HAP-1 (cell line): ENCODE measurements around the gene SLC37A2.
A peak's percentile ranks its signal among the peaks of the same experiment; 100 is the strongest.

Source experiments
- DNase-seq, 2 experiments: peaks; one replicate each; pipeline ENCODE4 v3.0.0-alpha.2; 2016 to 2020; ENCODE audit warnings: low spot score in 2 of 2
- H3K27me3 ChIP-seq: fragments of 250-450 bp; sonication (Bioruptor Pico); 2 replicates; pipeline ENCODE4 v1.5.1; 2020; ENCODE audit warnings: low read depth, mild to moderate bottlenecking, moderate library complexity
- H3K36me3 ChIP-seq: fragments of 250-450 bp; sonication (Bioruptor Pico); replicated peaks from 2 replicates; pipeline ENCODE4 v1.5.1; 2020; ENCODE audit warnings: mild to moderate bottlenecking
- H3K4me1 ChIP-seq: fragments of 250-450 bp; sonication (Bioruptor Pico); 2 replicates; pipeline ENCODE4 v1.5.1; 2020; ENCODE audit warnings: mild to moderate bottlenecking
- H3K4me3 ChIP-seq: fragments of 250-450 bp; sonication (Bioruptor Pico); 2 replicates; pipeline ENCODE4 v1.5.1; 2020; ENCODE audit warnings: mild to moderate bottlenecking, moderate library complexity
- H3K9me3 ChIP-seq: fragments of 250-450 bp; sonication (Bioruptor Pico); 2 replicates; pipeline ENCODE4 v1.5.1; 2020; ENCODE audit warnings: mild to moderate bottlenecking, moderate library complexity
- in situ Hi-C: fragments of 300-500 bp; cut with MboI; formaldehyde crosslinking; loops from 3 replicates; pipeline ENCODE4 v1.14.3; 2020; ENCODE audit warnings: low sequenced_read_pairs, inconsistent platforms, mixed read lengths

Gene SLC37A2

DNA sequence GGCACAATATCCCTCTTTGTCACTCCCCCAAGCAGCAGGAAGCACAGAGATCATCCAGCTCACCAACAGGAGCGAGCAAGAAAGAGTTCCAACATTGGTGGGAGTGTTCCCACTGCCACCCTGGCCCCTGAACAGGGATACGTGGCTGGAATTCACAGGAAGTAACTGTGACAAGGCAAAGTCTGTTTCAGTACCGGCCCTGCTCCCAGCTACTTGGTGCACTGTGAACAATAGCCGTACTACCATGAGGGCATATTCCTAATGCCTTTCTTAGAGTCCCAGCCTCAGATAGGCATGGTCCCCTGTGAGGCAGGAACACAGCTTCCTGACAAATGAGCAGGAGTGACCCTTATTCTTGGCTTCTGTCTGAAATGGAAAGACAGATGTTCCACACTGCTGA lies 1.8 kb upstream of the SLC37A2 start:
- peaks cover 4% of the 10 kb centered on the region; the same call in 1 of the 2 replicates for H3K27me3 ChIP-seq
- H3K9me3 ChIP-seq, result no peaks in the 10 kb centered on the region
- H3K4me1 ChIP-seq, result no peaks in the 10 kb centered on the region; the same call in 1 of the 2 replicates
- no peak overlapping the region for H3K4me3 ChIP-seq
- no peak for DNase-seq
- no peaks in the 10 kb centered on the region for H3K36me3 ChIP-seq
- in situ Hi-C loops, result no loop called here

DNA sequence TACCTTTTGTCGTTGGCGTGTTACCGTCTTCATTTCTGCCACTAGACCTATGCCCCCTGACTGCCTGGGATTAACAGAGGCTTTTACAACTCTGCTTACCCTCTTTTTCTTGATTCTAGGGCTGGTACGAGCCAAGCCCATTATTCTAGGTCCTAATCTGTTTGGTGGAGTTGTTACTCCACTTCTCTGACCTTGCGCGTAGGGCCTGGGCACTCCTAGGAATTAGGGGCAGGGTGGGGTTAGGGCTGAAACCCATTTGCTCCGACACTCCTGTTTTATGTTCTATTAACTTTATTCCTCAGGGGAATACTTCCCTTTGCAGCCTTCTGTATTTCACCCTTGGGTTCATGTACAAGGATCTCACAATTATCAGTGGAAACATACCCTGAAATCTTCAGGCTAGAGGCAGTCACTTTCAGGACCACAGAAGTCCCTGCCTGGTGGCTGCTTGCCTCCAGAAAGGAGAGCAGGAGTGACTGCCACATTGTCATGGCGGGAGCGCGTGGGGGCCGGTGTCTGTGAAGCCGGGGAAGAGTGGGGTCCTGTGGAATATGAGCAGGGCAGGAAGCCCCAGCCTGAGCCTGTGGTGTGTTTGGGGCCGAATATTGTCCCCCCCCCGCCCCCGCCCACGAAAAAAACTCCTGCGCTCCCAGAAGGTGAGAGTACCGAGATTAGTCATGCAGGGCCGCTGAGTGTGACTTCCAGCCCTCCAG lies 731 bp upstream of the SLC37A2 start:
- DNase-seq, result no peak
- H3K4me3 ChIP-seq, result peak overlapping the region; percentile 35
- no peaks in the 10 kb centered on the region; the same call in 1 of the 2 replicates for H3K4me1 ChIP-seq
- in situ Hi-C loops, result no loop called here
- no peaks in the 10 kb centered on the region for H3K9me3 ChIP-seq
- no peaks in the 10 kb centered on the region for H3K36me3 ChIP-seq
- peaks cover 4% of the 10 kb centered on the region; the same call in 1 of the 2 replicates for H3K27me3 ChIP-seq

DNA sequence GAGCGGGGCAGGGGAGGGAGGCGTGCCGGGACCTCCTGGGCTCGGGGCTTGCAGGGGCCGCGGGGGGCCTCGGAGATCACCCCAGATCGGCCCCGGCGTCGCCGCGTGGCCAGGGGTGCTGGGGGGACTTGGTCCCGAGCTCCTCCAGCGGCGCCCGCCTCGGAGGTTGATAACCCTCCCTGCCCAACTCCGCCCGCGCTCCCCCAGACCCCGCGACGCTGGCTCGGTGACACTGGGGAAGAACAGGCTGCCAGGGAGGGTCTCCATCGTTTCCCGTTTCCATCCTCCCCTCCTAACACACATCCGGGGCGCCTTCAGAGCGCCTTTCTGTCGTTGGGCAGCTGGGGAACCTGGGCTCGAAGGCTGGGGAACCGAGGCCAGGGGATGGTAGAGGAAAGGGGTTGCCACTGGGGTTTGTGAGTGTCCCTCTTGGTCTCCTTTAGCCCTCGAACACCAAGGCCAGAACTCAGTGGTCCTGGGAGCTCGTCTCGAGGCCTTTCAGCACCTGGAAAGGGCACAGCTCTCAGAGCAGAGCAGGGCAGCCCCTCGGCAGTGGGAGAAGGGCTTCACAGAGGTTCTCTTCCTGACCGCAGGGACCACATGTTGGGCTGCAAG lies 431 bp downstream of the SLC37A2 start:
- in situ Hi-C loops, result no loop called here
- H3K4me3 ChIP-seq, result peak overlapping the region; percentile 35
- DNase-seq, result no peak
- H3K9me3 ChIP-seq, result no peaks in the 10 kb centered on the region
- no peaks in the 10 kb centered on the region for H3K36me3 ChIP-seq
- H3K27me3 ChIP-seq, result peaks cover 4% of the 10 kb centered on the region; the same call in 1 of the 2 replicates
- no peaks in the 10 kb centered on the region; the same call in 1 of the 2 replicates for H3K4me1 ChIP-seq

DNA sequence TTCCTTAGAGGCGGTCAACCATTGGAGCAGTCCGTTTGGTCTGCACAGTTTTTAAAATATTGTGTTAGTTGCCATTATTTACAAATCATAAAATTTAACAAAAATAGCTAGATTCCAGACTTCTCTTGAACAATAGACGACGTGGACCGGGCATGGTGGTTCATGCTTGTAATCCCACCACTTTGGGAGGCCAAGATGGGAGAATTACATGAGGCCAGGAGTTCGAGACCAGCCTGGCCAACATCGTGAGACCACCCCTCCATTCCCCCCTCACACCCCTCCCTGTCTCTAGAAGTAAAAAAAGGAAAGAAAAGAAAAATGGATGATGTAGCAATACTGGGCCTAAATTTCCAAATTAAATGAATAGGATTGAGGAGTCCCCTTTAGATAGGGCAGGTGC lies 965 bp downstream of the SLC37A2 start:
- H3K27me3 ChIP-seq, result peaks cover 4% of the 10 kb centered on the region; the same call in 1 of the 2 replicates
- no peaks in the 10 kb centered on the region for H3K9me3 ChIP-seq
- no peak overlapping the region; the same call in 1 of the 2 replicates for H3K4me3 ChIP-seq
- H3K36me3 ChIP-seq, result no peaks in the 10 kb centered on the region
- no peaks in the 10 kb centered on the region; the same call in 1 of the 2 replicates for H3K4me1 ChIP-seq
- in situ Hi-C loops, result no loop called here
- no peak for DNase-seq

DNA sequence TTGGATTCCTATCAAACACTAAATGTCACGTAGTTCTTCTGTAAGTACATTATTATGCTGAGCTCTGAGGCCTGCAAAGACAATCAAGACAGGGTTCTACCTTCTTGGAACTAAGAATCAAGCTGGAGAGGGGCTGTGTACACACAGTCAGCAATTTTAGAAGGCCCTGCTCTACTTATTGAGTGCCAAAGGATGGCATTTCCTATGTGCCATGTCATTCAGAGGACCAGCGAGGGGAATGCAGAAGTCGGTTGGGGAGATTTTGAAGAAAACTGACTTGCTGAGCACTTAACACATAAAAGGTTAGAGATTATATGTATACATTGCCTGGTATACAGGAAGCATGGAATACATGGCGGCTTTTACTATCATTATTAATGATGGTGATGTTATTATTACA lies 5.3 kb downstream of the SLC37A2 start:
- Histone ChIP-seq H3K36me3 (no peaks in the 10 kb centered on the region), H3K4me3 (no peak overlapping the region), H3K4me1 (no peaks in the 10 kb centered on the region; the same call in 1 of the 2 replicates), H3K9me3 (no peaks in the 10 kb centered on the region), H3K27me3 (peaks cover 4% of the 10 kb centered on the region; the same call in 1 of the 2 replicates)
- in situ Hi-C loops, result no loop called here
- no peak for DNase-seq

DNA sequence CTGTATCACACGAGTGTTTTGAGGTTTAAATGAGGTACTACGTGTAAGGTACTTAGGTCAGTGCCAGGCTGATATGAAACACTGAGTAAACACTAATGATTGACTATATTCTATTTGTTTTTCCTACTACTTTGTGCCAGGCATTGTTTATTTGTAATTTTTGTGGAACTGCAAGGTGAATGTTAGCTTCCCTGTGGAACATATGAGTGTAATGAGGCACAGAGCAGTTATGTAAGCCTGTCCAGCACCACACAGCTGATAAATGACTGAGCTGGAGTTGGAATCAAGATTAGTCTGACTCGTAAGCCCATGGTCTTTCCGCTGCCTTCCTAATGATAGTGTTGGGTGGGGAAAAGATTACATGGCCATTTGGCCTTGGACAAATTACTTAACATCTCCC lies 5.9 kb downstream of the SLC37A2 start:
- in situ Hi-C loops, result no loop called here
- no peak overlapping the region for H3K4me3 ChIP-seq
- no peaks in the 10 kb centered on the region for H3K4me1 ChIP-seq
- no peak for DNase-seq
- no peaks in the 10 kb centered on the region for H3K36me3 ChIP-seq
- peaks cover 4% of the 10 kb centered on the region; the same call in 1 of the 2 replicates for H3K27me3 ChIP-seq
- no peaks in the 10 kb centered on the region for H3K9me3 ChIP-seq

DNA sequence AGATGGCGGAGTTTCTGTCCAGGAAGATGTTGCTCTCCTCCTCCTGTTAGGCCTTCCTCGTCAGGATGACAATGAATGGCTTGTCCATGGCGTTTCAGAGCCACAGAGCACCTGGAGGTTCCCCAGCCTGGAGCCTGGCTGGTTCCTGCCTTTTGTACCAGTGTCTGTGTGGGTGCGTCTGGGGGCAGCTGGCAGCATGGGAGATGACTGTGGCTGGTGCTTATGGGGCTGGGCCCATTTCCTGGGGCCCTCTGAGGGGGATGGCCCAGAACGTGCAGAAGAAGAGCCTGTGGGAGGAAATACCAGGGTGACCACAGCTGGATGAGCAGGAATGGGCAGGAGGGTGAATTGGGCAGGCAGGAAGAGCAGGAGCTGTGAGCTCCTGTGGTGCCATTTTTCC lies 6.7 kb downstream of the SLC37A2 start:
- H3K9me3 ChIP-seq, result no peaks in the 10 kb centered on the region
- in situ Hi-C loops, result no loop called here
- peaks cover 4% of the 10 kb centered on the region; the same call in 1 of the 2 replicates for H3K27me3 ChIP-seq
- H3K4me1 ChIP-seq, result no peaks in the 10 kb centered on the region
- no peaks in the 10 kb centered on the region for H3K36me3 ChIP-seq
- H3K4me3 ChIP-seq, result no peak overlapping the region
- DNase-seq, result no peak

DNA sequence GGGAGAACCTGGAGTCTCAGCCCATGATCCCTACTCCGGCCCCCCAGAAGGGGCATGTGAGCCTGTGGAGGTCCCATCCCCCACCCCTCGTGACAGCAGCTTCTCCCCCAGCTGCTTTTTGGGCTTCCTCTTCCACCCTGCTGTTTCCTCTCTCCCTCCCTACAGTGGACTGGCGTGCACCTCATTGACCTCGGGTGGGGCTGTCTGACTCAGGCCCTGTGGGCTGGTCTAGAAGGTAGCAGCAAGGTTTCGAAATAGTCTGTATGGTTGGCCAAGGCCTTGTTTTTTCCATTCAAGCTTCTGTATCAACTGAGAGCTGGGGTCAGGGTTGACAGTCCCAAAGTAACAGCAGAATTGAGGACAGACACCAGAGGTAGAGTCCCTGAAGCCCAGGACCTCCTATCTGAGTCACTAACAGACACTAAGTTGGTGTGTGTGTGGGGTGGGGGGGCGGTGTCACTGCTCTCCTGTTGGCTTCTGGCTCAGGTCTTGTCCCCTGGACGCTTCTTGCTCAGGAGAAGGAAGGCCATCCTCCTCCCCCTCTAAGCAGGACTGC lies 7.7 kb downstream of the SLC37A2 start:
- H3K36me3 ChIP-seq, result no peaks in the 10 kb centered on the region
- DNase-seq, result no peak

DNA sequence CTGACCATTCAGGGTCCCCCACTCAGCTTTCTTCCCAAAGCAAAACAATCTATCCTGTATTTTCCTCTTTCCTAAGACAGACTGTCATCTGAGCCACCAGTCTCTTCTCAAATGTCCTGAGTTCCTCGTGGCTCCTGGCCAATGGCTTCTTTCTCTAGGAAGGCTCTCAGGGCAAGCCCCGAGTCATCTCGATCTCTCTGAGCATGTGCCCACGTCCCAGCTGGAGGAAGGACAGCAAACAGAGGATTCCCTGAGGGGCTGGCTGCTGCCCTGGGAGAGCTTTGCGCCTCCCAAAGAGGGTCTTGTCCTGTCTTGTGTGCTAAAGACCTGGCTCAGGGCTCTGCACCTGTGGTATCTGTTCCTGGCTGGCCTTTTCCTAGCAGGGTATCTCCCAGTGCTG lies 8.3 kb downstream of the SLC37A2 start:
- Histone ChIP-seq H3K9me3 (no peaks in the 10 kb centered on the region), H3K4me1 (no peaks in the 10 kb centered on the region), H3K36me3 (no peaks in the 10 kb centered on the region), H3K4me3 (no peak overlapping the region), H3K27me3 (no peaks in the 10 kb centered on the region)
- in situ Hi-C loops, result no loop called here
- no peak for DNase-seq

More for the DNA sequence above, 7.7 kb downstream of the SLC37A2 start:
- Histone ChIP-seq H3K4me3 (no peak overlapping the region), H3K9me3 (no peaks in the 10 kb centered on the region), H3K4me1 (no peaks in the 10 kb centered on the region), H3K27me3 (no peaks in the 10 kb centered on the region)
- in situ Hi-C loops, result no loop called here

DNA sequence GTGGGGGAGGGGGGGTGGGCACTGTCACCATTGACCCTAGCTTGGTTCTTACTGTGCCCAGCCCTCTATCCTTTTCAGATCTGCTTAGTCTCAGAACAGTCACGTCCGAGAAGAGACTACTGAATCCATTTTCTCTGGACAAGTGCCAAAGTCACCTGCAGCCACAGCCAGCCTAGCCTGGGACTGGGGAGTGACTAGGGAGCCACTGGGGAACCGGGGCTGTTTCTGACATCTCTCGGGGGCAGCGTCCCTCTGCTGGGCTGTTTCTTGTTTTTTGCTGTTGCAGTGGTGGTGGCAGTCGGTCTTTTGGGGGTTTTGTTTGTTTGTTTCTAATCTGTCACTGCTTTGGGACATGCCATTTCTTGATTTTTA lies 8.7 kb downstream of the SLC37A2 start:
- Histone ChIP-seq H3K4me3 (no peak overlapping the region), H3K27me3 (no peaks in the 10 kb centered on the region), H3K36me3 (no peaks in the 10 kb centered on the region), H3K9me3 (no peaks in the 10 kb centered on the region), H3K4me1 (no peaks in the 10 kb centered on the region)
- in situ Hi-C loops, result no loop called here
- no peak for DNase-seq

DNA sequence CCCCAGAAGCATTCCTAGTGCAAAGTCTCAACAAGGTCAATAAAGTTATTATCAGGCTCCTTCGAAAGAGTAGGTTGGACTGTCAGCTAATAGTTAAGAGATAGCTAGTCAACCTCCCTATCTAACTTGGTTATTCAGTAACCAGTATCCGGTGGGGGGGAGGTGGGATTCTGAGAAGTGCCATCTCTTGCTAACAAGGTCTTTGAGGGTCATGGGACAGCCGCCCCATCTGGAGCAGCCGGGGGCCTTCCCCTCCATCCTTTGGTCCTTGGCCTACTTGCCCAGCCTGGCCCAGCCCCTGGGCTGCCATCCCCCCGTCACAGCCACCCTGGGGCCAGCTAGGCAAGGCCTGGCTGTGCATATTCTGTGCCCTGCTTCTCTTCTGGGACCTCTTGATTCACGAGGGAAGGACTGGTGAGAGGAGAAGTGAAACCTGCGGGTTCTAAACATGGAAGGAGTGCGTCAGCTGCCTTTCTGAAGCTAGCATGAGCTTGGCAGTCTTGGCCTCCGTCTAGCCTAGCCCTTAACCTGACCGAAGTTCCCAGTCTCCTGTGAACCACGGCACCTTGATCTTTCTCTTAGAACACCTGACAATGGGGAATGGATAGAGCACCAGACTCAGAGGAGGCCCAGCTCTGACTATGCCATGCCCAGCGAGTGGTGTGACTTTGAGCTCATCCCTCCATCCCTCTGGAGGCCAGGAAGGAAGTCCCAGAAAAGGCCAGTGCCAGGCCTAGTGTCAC lies 9.3 kb downstream of the SLC37A2 start:
- no peak for DNase-seq
- H3K36me3 ChIP-seq, result no peaks in the 10 kb centered on the region
- H3K27me3 ChIP-seq, result no peaks in the 10 kb centered on the region
- H3K4me3 ChIP-seq, result no peak overlapping the region
- H3K9me3 ChIP-seq, result no peaks in the 10 kb centered on the region
- in situ Hi-C loops, result no loop called here
- no peaks in the 10 kb centered on the region for H3K4me1 ChIP-seq

DNA sequence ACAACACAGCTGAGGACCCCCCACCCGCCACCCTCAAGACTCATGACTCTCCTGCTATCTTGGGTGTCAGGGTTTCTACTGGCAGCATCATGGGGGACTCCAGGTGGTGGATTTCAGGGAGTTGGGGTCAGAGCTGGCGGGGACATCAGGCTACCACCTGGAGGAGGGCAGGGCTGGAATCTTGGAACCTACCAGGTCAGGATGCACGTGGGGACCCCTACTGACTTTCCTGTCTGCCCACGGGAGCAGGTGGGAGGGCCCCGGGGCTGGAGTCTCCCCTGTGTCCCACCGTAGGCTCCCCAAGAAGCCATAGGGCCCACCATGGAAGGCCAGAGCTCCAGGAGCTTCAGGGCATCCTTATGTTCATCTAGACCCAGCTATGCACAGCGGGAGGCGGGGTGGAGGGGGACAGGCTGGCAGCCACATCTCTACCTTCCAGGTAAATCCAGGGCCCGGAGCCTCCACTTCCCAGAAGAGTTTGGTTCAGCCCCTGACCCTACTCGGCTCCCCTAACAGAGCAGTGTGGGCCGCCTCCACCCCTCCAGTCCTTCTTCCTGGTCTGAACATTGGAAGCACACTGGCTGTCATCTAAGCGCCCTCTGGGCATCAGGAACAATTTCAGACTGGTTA lies 10.0 kb downstream of the SLC37A2 start:
- in situ Hi-C loops, result no loop called here
- Histone ChIP-seq H3K4me3 (no peak overlapping the region), H3K36me3 (no peaks in the 10 kb centered on the region), H3K9me3 (no peaks in the 10 kb centered on the region), H3K4me1 (no peaks in the 10 kb centered on the region), H3K27me3 (no peaks in the 10 kb centered on the region)
- DNase-seq, result no peak

DNA sequence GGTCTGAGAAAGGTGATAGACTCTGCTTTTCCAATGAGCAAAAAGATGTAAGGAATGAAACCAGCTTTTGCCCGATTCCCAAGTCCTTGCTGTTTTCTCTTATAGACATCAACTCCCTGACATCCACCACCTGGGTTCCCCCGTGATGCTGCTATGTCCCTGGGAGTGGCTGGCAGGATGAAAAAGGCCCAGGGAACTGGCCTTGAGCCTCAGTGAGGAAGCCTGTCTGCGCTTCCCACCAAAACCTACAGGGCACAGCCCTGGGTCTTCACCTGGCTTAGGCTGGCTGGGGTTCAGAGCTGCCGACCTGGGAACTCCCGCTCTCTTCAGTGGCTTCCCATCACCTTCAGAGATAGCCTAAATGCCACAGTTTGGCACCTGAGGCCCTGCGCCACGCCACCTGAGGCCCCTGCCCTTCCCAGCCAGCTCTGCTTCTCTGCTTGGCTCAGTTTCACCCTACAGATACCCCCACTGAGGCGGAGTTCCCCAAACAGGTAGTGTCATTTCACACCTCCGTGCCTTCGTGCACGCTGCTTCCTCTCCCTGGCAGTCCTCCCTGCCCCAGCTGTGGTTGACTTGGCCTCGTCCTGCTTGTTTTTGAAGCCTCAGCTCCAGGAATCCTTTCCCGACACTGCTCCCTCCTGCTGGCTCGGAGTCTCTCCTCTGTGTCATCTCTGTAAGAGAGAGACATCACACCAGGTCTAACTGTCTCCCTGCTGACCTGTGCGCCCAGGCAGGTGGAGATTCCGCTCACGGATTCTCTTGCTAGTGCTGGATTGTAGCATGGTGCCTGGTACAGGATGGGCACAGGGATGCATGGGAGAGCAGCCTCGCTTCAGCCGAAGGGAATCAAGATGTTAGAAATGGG lies 10.7 kb downstream of the SLC37A2 start:
- in situ Hi-C loops, result no loop called here
- DNase-seq, result no peak
- no peaks in the 10 kb centered on the region for H3K36me3 ChIP-seq
- no peaks in the 10 kb centered on the region for H3K27me3 ChIP-seq
- H3K9me3 ChIP-seq, result no peaks in the 10 kb centered on the region
- H3K4me3 ChIP-seq, result no peak overlapping the region
- H3K4me1 ChIP-seq, result no peaks in the 10 kb centered on the region
